Measurements from ENCODE around the gene SLC19A1.

SLC19A1 gene

GRCh38 chr21:45449658-45450422 is 92.4 kb downstream of the SLC19A1 start:
- DNase-seq: no peak

DNA sequence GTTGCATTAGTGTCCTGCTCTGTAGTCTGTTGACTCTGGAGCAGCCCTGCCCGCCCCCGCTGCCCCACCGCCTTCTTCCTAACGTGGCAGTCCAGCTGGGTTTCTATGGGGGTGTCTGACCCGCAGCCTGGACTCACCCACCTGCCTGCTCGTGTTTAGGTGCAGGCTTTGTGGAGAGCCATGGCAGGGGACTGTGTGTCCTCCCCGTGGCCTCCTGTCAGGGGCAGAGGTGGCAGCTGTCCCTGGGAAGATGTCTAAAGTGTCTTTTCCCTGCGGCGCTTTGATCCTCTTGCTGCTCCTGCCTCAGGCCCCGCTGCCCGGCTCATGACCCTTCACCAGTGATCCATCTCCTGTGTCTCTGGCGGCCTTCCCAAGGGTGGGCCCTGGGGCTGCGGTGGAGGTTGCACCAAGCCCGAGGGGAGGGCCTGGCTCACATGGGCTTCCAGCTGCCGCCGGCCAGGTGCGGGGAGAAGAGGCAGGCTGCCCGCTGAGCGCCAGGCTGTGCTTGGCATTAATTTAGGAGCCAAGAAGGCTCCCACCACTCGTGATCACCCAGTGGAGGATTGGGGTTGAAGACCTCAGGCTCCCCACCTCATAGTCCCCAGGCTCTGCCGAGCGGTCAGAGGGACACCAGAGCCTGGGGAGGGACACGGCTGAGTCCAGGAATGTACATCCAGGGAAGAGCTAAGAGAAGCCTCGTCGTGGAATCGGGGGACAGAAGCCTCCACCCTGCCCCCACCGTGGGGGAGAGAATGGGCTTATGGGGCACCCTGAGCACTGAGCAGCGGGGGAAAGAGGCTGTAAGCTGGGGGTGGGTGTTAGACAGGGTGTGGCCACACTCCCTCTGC is 93.2 kb downstream of the SLC19A1 start:
- DNase-seq: no peak

DNA sequence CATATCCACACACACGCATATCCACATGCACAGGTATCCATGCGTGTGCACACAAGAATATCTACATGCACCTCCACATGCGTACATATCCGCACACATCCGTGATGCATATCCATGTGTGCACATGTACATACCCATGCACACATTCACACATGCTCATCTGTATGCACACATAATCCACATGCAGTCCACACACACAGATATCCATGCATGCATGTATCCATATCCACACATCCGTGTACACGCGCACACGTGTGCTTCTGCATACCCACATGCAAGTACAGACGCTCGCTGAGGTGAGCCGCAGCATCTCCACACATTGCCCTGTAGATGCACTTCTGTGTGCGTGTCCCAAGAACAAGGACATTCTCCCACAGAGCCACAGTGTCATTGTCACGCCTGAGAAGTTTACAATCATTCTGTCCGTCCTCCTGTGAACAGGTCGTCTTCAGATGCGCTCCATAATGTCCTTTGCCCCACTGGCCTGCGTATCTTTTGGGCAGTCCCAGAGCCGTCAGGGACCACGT is 93.9 kb downstream of the SLC19A1 start:
- DNase-seq: no peak
